Astrocyte (in vitro differentiated cells and primary cell): ENCODE results near the gene YIPF3.

Experiments
- CTCF ChIP-seq: IDR thresholded peaks from 2 replicates; pipeline ENCODE4 v1.5.1; 2011; ENCODE audit warnings: low read depth, mild to moderate bottlenecking, inconsistent platforms, low read length, moderate library complexity; ENCODE audit not compliant: insufficient read depth
- EZH2 ChIP-seq: IDR thresholded peaks from 2 replicates; pipeline ENCODE4 v1.6.1; 2012; ENCODE audit warnings: mild to moderate bottlenecking, low read length, inconsistent platforms; ENCODE audit not compliant: insufficient read depth

- no peak for TF ChIP-seq CTCF
- TF ChIP-seq EZH2 = no peak
These were observed 8.1 kb downstream of the YIPF3 start for GRCh38 chr6:43508481-43509141.
